ENCODE measurements around the gene MRPL12.

- TF ChIP-seq POLR2AphosphoS5 (IDR thresholded peaks at IDR 0.05; ENCODE audit: low read depth, low read length) (no peak), CTCF (IDR thresholded peaks at IDR 0.05) (no peak)
Observed at GRCh38 chr17:81664051-81664470, 39.1 kb upstream of the MRPL12 start.
